Loucy (cell line): Measurements from ENCODE around the gene ATP1A4.

Source experiments
- CTCF ChIP-seq: fragments of 200-600 bp; sonication (generic); conservative IDR thresholded peaks from 2 replicates; pipeline ENCODE4 v1.5.1; 2014; ENCODE audit warnings: mild to moderate bottlenecking, antibody characterized with exemption, low read length
- EZH2phosphoT487 ChIP-seq: fragments of 200-600 bp; IDR thresholded peaks from 2 replicates; pipeline ENCODE4 v1.6.1; 2018; ENCODE audit warnings: antibody characterized with exemption, mild to moderate bottlenecking, moderate library complexity, borderline replicate concordance

- TF ChIP-seq CTCF (no peak), EZH2phosphoT487 (no peak)
Observed at GRCh38 chr1:160210561-160210960, 59.2 kb downstream of the ATP1A4 start.
